HCT116 (cell line): ENCODE measurements around the gene TSPAN33. TPM values are rescaled to one million over a fixed set of nuclear protein-coding genes. Genes with fewer than 3 reads are reported as not detected.
A peak's percentile ranks its signal among the peaks of the same experiment; 100 is the strongest.

ENCODE experiments used
- ATAC-seq: fragments of 200-7000 bp; cut with Tn5 transposase; 2 replicates; pipeline ENCODE4 v1.9.1; 2020; ENCODE audit warnings: mild to moderate bottlenecking, moderate library complexity
- BruUV-seq: library from RNA; stranded (reverse); fragments of 400-500 nt; replicated peaks from 2 replicates; lab custom pipeline; 2021; lab: Mats Ljungman, UMichigan
- CTCF ChIA-PET: fragments of 300-600 bp; sonication (Branson Sonifier 250); formaldehyde crosslinking; loops from one replicate; lab custom pipeline; 2021; ENCODE audit warnings: antibody characterized with exemption; lab: Charles Lee
- POLR2A ChIA-PET: fragments of 300-600, 350-600 bp; sonication (Branson Sonifier 250); formaldehyde crosslinking; loops from one replicate; lab custom pipeline; 2021; ENCODE audit warnings: antibody characterized with exemption; lab: Charles Lee
- RAD21 ChIA-PET, 2 experiments: fragments of 300-600 bp; sonication (Branson Sonifier 250); formaldehyde crosslinking; loops; one replicate each; lab custom pipeline; 2023; ENCODE audit warnings: low total read pairs in 2 of 2; ENCODE audit not compliant: uncharacterized antibody in 2 of 2, unreplicated experiment in 2 of 2, low non-redundant PET in 1 of 2; lab: Charles Lee
- DNase-seq: peaks from one replicate; pipeline ENCODE4 v3.0.0-alpha.2; 2010; ENCODE audit warnings: low read depth, low spot score
- H2AFZ ChIP-seq: fragments of 200-600 bp; shearing (Covaris generic), sonication (generic); 2 replicates; pipeline ENCODE4 v1.6.1; 2017; ENCODE audit warnings: low read depth, mixed run types, mixed read lengths, antibody characterized with exemption, low read length; ENCODE audit not compliant: poor library complexity, severe bottlenecking
- H3K27ac ChIP-seq: 2 replicates; pipeline ENCODE4 v1.5.1; 2012; ENCODE audit warnings: low read depth, low read length
- H3K27me3 ChIP-seq: fragments of 200-600 bp; sonication (generic); 2 replicates; pipeline ENCODE4 v1.6.1; 2016; ENCODE audit warnings: mixed run types, low read length, mixed read lengths; ENCODE audit not compliant: insufficient read depth
- H3K36me3 ChIP-seq, 2 experiments: fragments of 200-500 bp in 1 of 2; fragments of 200-600 bp in 1 of 2; sonication (Bioruptor generic) in 1 of 2; sonication (generic) in 1 of 2; 2 replicates each; pipeline versions ENCODE4 v1.5.1 to v1.6.1; 2014 to 2016; ENCODE audit warnings: low read length in 2 of 2, inconsistent platforms in 1 of 2, mixed read lengths in 1 of 2, mixed run types in 1 of 2; ENCODE audit not compliant: insufficient read depth in 2 of 2, control insufficient read depth in 1 of 2
- H3K4me1 ChIP-seq, 2 experiments: fragments of 200-600 bp in 1 of 2; sonication (generic) in 1 of 2; 2 replicates each; pipeline versions ENCODE4 v1.5.1 to v1.6.1; 2012 to 2017; ENCODE audit warnings: low read length in 2 of 2, inconsistent platforms in 1 of 2, mild to moderate bottlenecking in 1 of 2, mixed read lengths in 1 of 2, mixed run types in 1 of 2, moderate library complexity in 1 of 2; ENCODE audit not compliant: insufficient read depth in 2 of 2, control insufficient read depth in 1 of 2
- H3K4me2 ChIP-seq: fragments of 200-600 bp; sonication (generic); 2 replicates; pipeline ENCODE4 v1.6.1; 2017; ENCODE audit warnings: mixed run types, low read length, mixed read lengths
- H3K4me3 ChIP-seq, 2 experiments: fragments of 200-600 bp in 1 of 2; sonication (generic) in 1 of 2; replicated peaks in 1 of 2; 2 replicates each; pipeline ENCODE4 v1.5.1; 2011 to 2016; ENCODE audit warnings: low read length in 2 of 2, control low read depth in 1 of 2, low read depth in 1 of 2, mild to moderate bottlenecking in 1 of 2, mixed read lengths in 1 of 2, mixed run types in 1 of 2
- H3K79me2 ChIP-seq: fragments of 200-600 bp; sonication (generic); 2 replicates; pipeline ENCODE4 v1.6.1; 2017; ENCODE audit warnings: mild to moderate bottlenecking, mixed run types, low read length, moderate library complexity, mixed read lengths; ENCODE audit not compliant: insufficient read depth
- H3K9ac ChIP-seq: fragments of 200-600 bp; sonication (generic); 2 replicates; pipeline ENCODE4 v1.6.1; 2016; ENCODE audit warnings: low read length, mixed read lengths
- H3K9me2 ChIP-seq: fragments of 200-600 bp; sonication (generic), shearing (Covaris generic); 2 replicates; pipeline ENCODE4 v1.6.1; 2017; ENCODE audit warnings: mixed run types, mild to moderate bottlenecking, moderate library complexity; ENCODE audit not compliant: insufficient read depth
- H3K9me3 ChIP-seq, 2 experiments: fragments of 200-500 bp in 1 of 2; fragments of 200-600 bp in 1 of 2; sonication (Bioruptor generic) in 1 of 2; sonication (generic) in 1 of 2; 2 replicates each; pipeline ENCODE4 v1.6.1; 2014 to 2017; ENCODE audit warnings: low read length in 2 of 2, mixed read lengths in 2 of 2, inconsistent platforms in 1 of 2, low read depth in 1 of 2, mild to moderate bottlenecking in 1 of 2, mixed run types in 1 of 2, moderate library complexity in 1 of 2; ENCODE audit not compliant: control insufficient read depth in 1 of 2, insufficient read depth in 1 of 2
- H4K20me1 ChIP-seq: fragments of 200-600 bp; sonication (generic), shearing (Covaris generic); 2 replicates; pipeline ENCODE4 v1.6.1; 2017; ENCODE audit warnings: mixed run types, mild to moderate bottlenecking, moderate library complexity; ENCODE audit not compliant: insufficient read depth
- CEBPB ChIP-seq: IDR thresholded peaks from 2 replicates; pipeline ENCODE4 v1.6.1; 2012; ENCODE audit warnings: low read depth
- EGR1 ChIP-seq: IDR thresholded peaks from 2 replicates; pipeline ENCODE4 v1.6.1; 2012; ENCODE audit warnings: low read depth
- EZH2phosphoT487 ChIP-seq: fragments of 200-600 bp; IDR thresholded peaks from 2 replicates; pipeline ENCODE4 v1.6.1; 2018; ENCODE audit warnings: antibody characterized with exemption, borderline replicate concordance
- MAX ChIP-seq: IDR thresholded peaks from 2 replicates; pipeline ENCODE4 v1.6.1; 2012
- POLR2A ChIP-seq: IDR thresholded peaks from 2 replicates; pipeline ENCODE4 v1.7.0; 2011; ENCODE audit warnings: borderline replicate concordance; ENCODE audit not compliant: insufficient read depth, insufficient read length; ENCODE audit errors: extremely low read depth
- RAD21 ChIP-seq: IDR thresholded peaks from 2 replicates; pipeline ENCODE4 v1.6.1; 2012; ENCODE audit warnings: low read depth, mild to moderate bottlenecking
- SIN3A ChIP-seq: IDR thresholded peaks from 2 replicates; pipeline ENCODE4 v1.6.1; 2012; ENCODE audit warnings: low read depth
- intact Hi-C: fragments of 100-400 bp; cut with micrococcal nuclease; formaldehyde crosslinking; loops from 2 replicates; pipeline ENCODE4 v1.10.0; 2022
- total RNA-seq: library from RNA; stranded (reverse); gene quantifications from one replicate; pipeline ENCODE4 v1.2.1, GENCODE V29; 2021; ENCODE audit not compliant: unreplicated experiment
- TF ChIP-seq, protein P1 (sequence below), 3 experiments: fragments of 200-600 bp in 1 of 3; sonication (generic) in 1 of 3; IDR thresholded peaks in 2 of 3; conservative IDR thresholded peaks in 1 of 3; 2 replicates each; pipeline ENCODE4 v1.5.1; 2012 to 2017; ENCODE audit warnings: low read depth in 2 of 3, low read length in 2 of 3, antibody characterized with exemption in 1 of 3, borderline replicate concordance in 1 of 3, control low read depth in 1 of 3, mild to moderate bottlenecking in 1 of 3, mixed read lengths in 1 of 3, mixed run types in 1 of 3, moderate library complexity in 1 of 3; ENCODE audit not compliant: insufficient read depth in 1 of 3

Gene TSPAN33
- total RNA-seq, 1 experiment from 2014 or later: 22.2 TPM

DNA sequence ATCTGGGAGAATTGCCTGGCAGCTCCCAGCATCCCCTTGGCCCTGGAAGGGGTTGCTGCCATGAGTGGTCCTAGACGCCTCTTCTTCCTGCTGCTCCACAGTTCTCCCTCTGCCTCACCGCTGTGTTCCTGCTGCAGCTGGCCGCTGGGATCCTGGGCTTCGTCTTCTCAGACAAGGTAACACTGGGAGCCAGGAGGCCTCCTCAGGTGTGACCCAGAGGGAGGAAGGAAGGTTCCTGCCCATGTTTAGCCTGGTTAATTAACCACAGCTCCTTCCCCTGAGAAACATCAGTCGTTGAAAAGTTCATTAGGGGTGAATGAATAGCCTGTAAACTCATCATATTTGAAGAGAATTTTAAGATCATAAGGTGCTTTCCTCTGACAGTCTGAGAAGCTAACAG lies 18.2 kb downstream of the TSPAN33 start:
- Histone ChIP-seq H3K4me2 (no peak overlapping the region), H2AFZ (no peak overlapping the region), H3K9me3 (no peaks in the 10 kb centered on the region), H3K27ac (no peak overlapping the region), H3K4me3 (no peak overlapping the region), H3K79me2 (no peaks in the 10 kb centered on the region), H3K36me3 (peaks cover 0 to 2% of the 10 kb centered on the region in 2 experiments; a peak in 1 of 4 replicates), H3K9ac (no peak overlapping the region), H3K9me2 (no peaks in the 10 kb centered on the region), H3K27me3 (no peaks in the 10 kb centered on the region)
- no TSS peak for BruUV-seq
- ATAC-seq (no peak), DNase-seq (no peak)
- RAD21 ChIA-PET: no interaction called here
- intact Hi-C loops: no loop called here
- CTCF ChIA-PET: interaction anchor here (1.6 to 3.0 kb wide), 4 partner anchors 10 to 48 kb away, joined by 12 to 45 read pairs (median 18); no protein-coding TSS in a partner anchor
- POLR2A ChIA-PET: no interaction called here
- TF ChIP-seq EZH2phosphoT487: no peak
- no peak for TF ChIP-seq EGR1
- no peak for TF ChIP-seq CEBPB
- TF ChIP-seq SIN3A: no peak
- TF ChIP-seq POLR2A: no peak
- TF ChIP-seq, all 23 proteins: peak for 0
- no peaks in the 10 kb centered on the region for H4K20me1 ChIP-seq
- H3K4me1 ChIP-seq: no peaks in the 10 kb centered on the region

DNA sequence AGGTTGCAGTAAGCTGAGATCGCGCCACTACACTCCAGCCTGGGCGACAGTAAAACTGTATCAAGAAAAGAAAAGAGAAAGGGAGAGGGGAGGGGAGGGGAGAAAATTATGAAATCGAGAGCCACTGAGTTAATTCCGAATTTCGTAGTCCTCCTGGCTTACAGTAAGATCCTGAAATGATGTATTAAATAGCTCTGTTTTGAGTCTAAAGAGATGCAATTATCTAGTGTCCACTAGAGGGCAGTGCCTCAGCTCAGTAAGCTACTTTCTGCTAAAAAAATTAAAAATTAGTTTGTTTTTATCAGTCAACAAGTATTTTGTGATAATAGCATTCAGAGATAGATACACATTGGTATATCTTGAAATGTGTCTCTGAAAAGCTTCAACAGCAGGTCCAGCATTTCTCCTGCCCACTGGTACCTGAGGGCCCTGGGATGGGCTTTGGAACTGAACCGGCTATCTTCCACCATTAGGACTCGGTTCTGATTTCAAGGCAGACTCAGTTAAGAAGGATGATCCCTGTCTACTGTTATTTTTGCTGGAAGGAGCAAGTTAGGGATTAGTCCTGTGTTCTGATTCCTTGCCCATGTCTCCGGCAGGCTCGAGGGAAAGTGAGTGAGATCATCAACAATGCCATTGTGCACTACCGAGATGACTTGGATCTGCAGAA lies 19.5 kb downstream of the TSPAN33 start:
- H3K9ac ChIP-seq: no peak overlapping the region
- H3K4me3 ChIP-seq: no peak overlapping the region
- TF ChIP-seq MAX (no peak), RAD21 (peak; percentile 61)
- TF ChIP-seq, protein P1, sequence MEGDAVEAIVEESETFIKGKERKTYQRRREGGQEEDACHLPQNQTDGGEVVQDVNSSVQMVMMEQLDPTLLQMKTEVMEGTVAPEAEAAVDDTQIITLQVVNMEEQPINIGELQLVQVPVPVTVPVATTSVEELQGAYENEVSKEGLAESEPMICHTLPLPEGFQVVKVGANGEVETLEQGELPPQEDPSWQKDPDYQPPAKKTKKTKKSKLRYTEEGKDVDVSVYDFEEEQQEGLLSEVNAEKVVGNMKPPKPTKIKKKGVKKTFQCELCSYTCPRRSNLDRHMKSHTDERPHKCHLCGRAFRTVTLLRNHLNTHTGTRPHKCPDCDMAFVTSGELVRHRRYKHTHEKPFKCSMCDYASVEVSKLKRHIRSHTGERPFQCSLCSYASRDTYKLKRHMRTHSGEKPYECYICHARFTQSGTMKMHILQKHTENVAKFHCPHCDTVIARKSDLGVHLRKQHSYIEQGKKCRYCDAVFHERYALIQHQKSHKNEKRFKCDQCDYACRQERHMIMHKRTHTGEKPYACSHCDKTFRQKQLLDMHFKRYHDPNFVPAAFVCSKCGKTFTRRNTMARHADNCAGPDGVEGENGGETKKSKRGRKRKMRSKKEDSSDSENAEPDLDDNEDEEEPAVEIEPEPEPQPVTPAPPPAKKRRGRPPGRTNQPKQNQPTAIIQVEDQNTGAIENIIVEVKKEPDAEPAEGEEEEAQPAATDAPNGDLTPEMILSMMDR (IDR thresholded peaks at IDR 0.05 in 2 of 3, conservative IDR thresholded peaks at IDR 0.05 in 1 of 3; ENCODE audit: borderline replicate concordance in 1 of 3, insufficient read depth in 1 of 3, low read depth in 2 of 3, low read length in 2 of 3): peak; percentile 65 to 92 (median 75); a peak in 5 of 6 replicates
- no peaks in the 10 kb centered on the region for H3K79me2 ChIP-seq
- POLR2A ChIA-PET: interaction anchor here (0.7 kb wide), 1 partner anchor 25 kb away, joined by 6 read pairs; the partner anchor contains the start of gene SMO
- H3K27ac ChIP-seq: no peak overlapping the region
- CTCF ChIA-PET: interaction anchor here (0.6 to 3.0 kb wide), 34 partner anchors 8 to 661 kb away, joined by 3 to 45 read pairs (median 4); partner anchors contain the start of genes AHCYL2, ATP6V1F, SMO and TSPAN33
- H3K9me3 ChIP-seq: no peaks in the 10 kb centered on the region
- no peak overlapping the region for H2AFZ ChIP-seq
- no peaks in the 10 kb centered on the region for H3K27me3 ChIP-seq
- DNase-seq (peak; percentile 36), ATAC-seq (peak; percentile 64)
- no peaks in the 10 kb centered on the region for H4K20me1 ChIP-seq
- no TSS peak for BruUV-seq
- H3K4me2 ChIP-seq: no peak overlapping the region
- RAD21 ChIA-PET: interaction anchor here (0.6 to 1.1 kb wide), 3 partner anchors 47 to 72 kb away, joined by 3 to 8 read pairs (median 4); no protein-coding TSS in a partner anchor
- no peaks in the 10 kb centered on the region for H3K4me1 ChIP-seq
- H3K36me3 ChIP-seq: peaks cover 0 to 2% of the 10 kb centered on the region in 2 experiments; a peak in 1 of 4 replicates
- intact Hi-C loops: loop anchor here (2.0 kb wide), 1 partner anchor 47 kb away; no protein-coding TSS in a partner anchor
- H3K9me2 ChIP-seq: no peaks in the 10 kb centered on the region
